Metanephros (tissue), 2 donors: ENCODE measurements around the gene UNG. TPM values are rescaled to one million over a fixed set of nuclear protein-coding genes. Genes with fewer than 3 reads are reported as not detected.

ENCODE experiments used
- small RNA-seq: library from RNA; depleted of rRNA; stranded (forward); fragments of <200 nt; gene quantifications from one replicate; pipeline ENCODE3, GENCODE V24; 2014; ENCODE audit warnings: low replicate concordance
- total RNA-seq: library from RNA; depleted of rRNA; stranded (reverse); fragments of >200 nt; gene quantifications from one replicate; pipeline ENCODE4 v1.2.3, GENCODE V29; 2014

The UNG gene
- total RNA-seq = 47.3 TPM

GRCh38 chr12:109097435-109098182 is at the start of gene UNG:
Gene UNG, plus strand, starts transcription at chr12:109097597. Its CDS starts 83 bp downstream, at chr12:109097680.

GRCh38 chr12:109052414-109053323 is 44.7 kb upstream of the UNG start, which contains the start of gene USP30:
Gene USP30, plus strand, starts transcription at chr12:109052576. Its CDS starts 103 bp downstream, at chr12:109052679.

GRCh38 chr12:109093022-109093918 is 4.1 kb upstream of the UNG start, which contains the start of gene ALKBH2:
Gene ALKBH2, minus strand, starts transcription at chr12:109093472. Its CDS starts 686 bp downstream, at chr12:109092786.

GRCh38 chr12:109115758-109116610 is 18.6 kb downstream of the UNG start, which contains the start of gene ACACB:
Gene ACACB, plus strand, starts transcription at chr12:109116587. Its CDS starts 22,819 bp downstream, at chr12:109139406.

Small RNA genes within 50 kb of the gene (small RNA-seq; reads per million reads assigned to genes)
- not detected for gene RNA5SP372

Other genes starting within 250 kb of the UNG start
- gene SSH1, start 240.0 kb upstream of the UNG start, total RNA-seq = 29.5 TPM
- gene DAO, start 217.5 kb upstream of the UNG start, total RNA-seq = 0.53 TPM
- gene SVOP, start 76.5 kb upstream of the UNG start, total RNA-seq = 0.12 TPM
- 18.2 TPM for gene USP30, start 45.0 kb upstream of the UNG start, total RNA-seq
- 22.1 TPM for gene ALKBH2, start 4.1 kb upstream of the UNG start, total RNA-seq
- gene ACACB, start 19.0 kb downstream of the UNG start, total RNA-seq = 54.4 TPM
- 0.29 TPM for gene FOXN4, start 211.7 kb downstream of the UNG start, total RNA-seq